ENCODE measurements around the gene NOL8. TPM values are rescaled to one million over a fixed set of nuclear protein-coding genes. Genes with fewer than 3 reads are reported as not detected.

The NOL8 gene
- polyA plus RNA-seq (2013, experiment 1 of 2; ENCODE audit: insufficient read length): 20.4 TPM
- 17.8 TPM for polyA plus RNA-seq (2013, experiment 2 of 2; ENCODE audit: insufficient read length)

DNA sequence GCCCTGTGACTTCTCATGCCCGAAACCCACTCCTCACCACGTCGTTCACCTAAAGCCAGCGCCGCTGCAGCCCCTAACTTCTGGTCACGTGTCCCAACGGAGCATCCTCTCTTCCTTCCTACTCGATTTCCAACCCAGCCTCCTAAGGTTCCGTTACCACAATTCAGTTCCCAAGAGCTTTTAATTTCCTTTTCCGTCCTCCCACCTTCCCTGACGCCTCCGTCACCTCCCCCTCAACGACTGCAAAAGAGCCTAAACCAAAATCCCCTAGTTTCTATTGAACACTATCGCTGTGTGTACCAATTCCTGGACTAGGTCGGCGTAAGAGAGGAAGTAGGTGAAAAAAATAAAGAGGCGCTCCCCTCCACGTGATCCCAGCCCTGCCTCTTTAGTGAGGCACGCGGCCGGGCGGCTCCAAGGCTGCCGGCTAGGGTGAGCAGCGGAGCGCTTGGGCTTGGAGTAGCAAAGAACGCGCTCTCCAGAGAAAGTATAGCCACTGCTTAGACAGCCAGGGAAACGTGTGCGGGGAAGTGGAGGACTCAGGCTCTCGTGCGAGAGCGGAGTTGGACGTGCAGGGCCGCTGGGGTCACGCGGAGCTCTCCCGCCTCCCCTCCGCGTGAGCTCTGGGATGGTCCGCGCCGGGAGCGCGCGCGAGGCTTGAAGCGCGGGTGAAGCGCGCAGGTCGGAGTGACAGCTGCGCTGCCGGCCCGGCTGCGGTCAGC, at the start of gene NOL8, which contains the start of gene CENPP:
TSS of gene NOL8 (minus strand) at position 82 of the 722 bp plus-strand sequence. CDS start 1,189 bp downstream, outside the sequence.
TSS of gene CENPP (plus strand) at position 685 of the 722 bp plus-strand sequence.
- DNase-seq: peak; percentile 91

DNA sequence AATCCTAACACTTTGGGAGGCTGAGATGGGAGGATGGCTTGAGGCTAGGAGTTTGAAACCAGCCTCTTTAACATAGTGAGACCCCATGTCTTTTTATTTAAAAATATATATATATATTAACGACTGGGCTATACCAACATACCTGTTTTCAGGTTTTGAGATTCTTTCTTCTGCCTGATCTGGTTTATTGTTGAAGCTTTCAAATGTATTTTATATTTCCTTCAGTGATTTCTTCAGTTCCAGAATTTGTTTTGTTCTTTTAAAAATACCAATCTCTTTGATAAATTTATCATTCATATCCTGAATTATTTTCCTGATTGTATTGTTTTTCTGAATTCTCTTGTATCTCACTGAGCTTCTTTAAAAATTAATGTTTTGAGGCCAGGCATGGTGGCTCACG, 48.0 kb upstream of the NOL8 start:
- DNase-seq: no peak

DNA sequence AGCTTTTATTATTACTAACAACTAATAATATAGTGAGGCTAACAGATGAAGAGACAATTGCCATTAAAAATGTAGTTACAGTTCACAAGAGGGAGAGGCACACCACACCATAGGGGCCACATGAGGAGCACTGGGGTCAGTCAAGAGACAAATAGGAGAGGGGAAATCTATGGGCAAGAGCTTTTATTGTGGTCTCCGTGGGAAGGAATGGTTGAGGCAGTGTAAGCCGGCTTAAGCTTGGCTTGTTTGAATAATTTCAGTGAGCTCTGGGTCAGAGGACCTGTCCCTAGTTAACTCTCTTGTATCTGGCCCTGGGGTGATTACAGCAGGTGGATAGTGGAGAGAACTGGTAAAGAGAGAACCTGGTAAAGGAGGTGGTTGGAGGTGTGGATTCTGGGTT, 43.9 kb upstream of the NOL8 start:
- no peak for DNase-seq

- no peak for DNase-seq
Observed at GRCh38 chr9:92360083-92360482, 34.9 kb upstream of the NOL8 start.

GRCh38 chr9:92359394-92359995, 34.3 kb upstream of the NOL8 start:
- DNase-seq: no peak

DNA sequence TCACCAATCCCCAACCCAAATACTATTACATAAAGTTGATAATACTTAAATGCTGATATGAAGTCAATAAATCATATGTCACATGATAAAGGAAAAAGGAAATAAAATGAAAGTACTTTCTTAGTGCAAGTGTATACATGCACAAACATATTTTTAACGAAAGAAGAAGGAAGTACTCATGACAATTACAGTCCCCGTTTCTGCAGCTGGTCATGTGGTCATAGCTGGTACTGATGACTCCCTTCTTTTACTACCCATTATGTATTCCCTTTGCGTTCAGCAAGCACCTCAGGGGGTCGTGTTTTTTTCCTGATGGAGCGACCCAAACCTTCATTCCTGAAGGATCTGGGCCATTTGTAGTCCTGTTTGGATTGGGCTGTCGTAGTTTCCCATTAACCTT, 27.9 kb upstream of the NOL8 start:
- DNase-seq: no peak

GRCh38 chr9:92350740-92351133, 25.6 kb upstream of the NOL8 start:
- DNase-seq: no peak

- peak; percentile 59 for DNase-seq
Observed at GRCh38 chr9:92349771-92350739, 24.9 kb upstream of the NOL8 start.

DNA sequence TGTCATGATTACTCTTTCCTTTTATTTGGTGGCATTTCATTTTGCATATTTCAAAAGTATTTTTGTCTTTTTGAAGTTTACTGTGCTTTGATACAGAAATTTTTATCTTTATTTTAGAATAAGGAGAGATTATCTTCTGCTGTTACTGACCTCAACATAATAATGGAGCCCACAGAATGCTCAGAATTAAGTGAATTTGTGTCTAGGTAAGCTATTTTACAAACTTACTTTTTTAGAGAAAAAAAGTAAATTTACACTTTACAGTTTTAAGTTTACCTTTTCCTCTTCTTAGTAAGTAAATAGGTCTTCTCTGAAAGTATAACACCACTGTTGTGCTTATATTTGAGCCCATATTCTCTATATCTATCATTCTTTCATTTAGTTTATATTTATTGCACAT, 20.4 kb upstream of the NOL8 start:
- no peak for DNase-seq

DNA sequence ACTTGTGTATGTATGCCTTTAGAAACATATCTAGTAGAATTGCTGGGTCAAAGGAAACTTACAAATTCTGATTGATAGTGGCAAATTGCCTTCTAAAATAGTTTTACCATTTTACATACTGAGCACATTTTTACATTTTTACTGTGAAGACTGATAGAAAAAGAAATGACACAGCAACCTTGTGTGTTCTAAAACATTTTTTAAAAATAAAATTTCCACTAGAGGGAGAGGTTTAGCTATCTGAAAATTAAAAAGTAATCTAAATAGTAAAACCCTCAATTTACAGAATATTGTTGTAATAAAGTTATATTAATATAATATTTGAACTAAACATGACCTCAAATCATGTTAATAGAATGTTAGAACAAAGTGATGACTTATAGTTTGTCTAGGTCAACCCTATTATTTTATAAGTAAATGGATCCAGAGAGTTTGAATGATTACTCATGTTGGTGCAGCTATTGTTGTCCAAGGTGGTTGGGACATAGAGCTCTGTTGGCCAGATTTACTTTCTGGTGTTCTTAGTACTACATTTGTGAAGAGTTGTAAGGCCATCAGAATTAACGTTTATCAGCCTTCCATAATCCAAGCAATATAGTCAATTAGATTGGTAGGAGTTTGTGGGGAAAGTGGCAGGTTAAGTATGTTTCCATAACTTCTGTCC, 17.8 kb upstream of the NOL8 start:
- peak; percentile 17 for DNase-seq

GRCh38 chr9:92341578-92341977, 16.4 kb upstream of the NOL8 start:
- DNase-seq: no peak

- DNase-seq: no peak
Observed at GRCh38 chr9:92333282-92333634, 8.1 kb upstream of the NOL8 start.

GRCh38 chr9:92332577-92333281, 7.6 kb upstream of the NOL8 start:
- no peak for DNase-seq

DNA sequence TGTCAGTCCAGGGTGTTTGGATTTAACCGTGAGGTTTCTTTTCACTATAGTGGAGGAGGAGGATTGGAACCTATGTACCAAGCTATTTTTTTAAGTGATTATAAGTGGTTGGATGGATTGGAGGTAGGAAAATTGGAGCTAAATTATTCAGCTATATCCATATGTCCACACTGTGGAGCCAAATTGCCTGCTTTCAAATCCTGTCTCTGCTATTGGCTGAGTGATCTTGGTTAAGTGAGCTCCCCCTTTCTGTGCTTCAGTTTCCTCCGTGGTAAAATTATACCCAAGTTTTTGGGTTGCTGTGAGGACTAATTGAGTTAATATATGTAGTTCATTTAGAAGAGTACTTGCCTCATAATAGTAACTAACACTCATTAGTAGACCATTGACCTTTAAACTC, 3.1 kb upstream of the NOL8 start:
- DNase-seq: peak; percentile 56

DNA sequence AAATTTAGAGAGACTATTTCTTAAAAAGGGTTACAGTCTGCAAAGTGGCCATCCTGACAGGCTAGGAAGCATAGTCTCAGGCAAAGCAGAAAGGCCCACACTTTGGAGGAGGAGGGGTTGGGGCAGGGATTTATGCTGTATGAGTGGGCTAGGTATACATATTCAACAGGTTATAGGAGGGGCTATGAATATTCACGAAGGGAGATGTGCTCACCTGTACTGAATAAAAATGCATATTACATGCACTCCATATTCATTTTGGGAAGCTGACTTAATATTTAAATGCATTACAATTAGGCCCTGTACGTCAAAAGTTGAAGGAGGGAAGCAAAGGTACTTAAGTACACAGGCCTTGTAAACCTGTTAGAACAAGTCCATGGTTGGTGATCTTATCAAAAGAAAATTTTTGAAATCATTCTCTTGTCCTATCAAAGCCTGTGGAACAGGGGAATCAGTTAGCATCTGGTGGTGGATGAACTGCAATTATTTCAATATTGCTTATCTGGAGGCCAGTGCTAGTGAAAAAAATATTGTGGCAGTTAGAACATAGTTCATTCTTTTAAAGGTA, 2.2 kb upstream of the NOL8 start:
- no peak for DNase-seq

DNA sequence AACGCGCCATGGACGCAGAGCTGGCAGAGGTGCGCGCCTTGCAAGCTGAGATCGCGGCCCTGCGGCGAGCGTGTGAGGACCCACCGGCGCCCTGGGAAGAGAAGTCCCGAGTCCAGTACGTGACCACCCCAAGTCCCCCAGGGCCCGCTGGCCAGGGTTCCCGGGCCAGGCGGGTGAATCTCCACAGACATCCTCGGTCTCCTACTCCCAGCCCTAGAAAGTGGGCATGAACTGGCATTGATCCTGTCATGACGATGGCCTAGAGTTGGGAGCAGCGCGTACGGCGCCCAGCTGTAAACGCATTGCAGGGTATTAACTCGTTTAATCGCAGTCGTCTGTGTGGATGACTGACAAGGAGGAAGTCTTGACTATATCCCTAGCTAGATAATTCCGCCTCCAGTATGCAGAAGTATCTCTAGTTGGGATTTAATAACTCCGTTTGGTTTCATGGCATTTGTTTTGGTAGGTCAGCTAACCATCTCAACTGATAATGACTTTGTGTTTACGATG, 896 bp upstream of the NOL8 start:
- no peak for DNase-seq

- DNase-seq: no peak
Observed at GRCh38 chr9:92324889-92325268, 271 bp downstream of the NOL8 start.

GRCh38 chr9:92324431-92324830, 719 bp downstream of the NOL8 start:
- DNase-seq: no peak

GRCh38 chr9:92315456-92315855, 9.7 kb downstream of the NOL8 start:
- no peak for DNase-seq

DNA sequence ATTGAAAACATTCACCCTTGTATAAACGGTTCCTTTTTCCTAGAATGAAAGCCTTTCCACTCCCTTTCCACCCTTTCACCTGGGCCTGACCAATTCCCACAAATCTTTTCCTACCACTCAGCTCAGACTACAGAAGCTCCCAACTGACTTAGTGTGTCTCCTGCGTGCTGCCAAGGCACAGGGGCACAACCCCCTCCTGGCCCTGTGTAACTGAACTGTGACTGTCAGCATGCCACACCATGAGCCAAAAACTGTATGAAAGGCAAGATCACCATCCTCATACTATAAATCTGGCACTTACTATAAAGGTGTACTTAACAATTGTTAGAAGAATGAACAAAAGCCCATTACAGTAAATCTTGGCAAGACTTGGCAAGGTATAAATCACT, 11.5 kb downstream of the NOL8 start:
- no peak for DNase-seq

GRCh38 chr9:92312887-92313623, 12.1 kb downstream of the NOL8 start:
- no peak for DNase-seq

All from fibroblast of skin of back (primary cell).